Measurements from ENCODE around the gene CHSY1.

CHSY1 gene

DNA sequence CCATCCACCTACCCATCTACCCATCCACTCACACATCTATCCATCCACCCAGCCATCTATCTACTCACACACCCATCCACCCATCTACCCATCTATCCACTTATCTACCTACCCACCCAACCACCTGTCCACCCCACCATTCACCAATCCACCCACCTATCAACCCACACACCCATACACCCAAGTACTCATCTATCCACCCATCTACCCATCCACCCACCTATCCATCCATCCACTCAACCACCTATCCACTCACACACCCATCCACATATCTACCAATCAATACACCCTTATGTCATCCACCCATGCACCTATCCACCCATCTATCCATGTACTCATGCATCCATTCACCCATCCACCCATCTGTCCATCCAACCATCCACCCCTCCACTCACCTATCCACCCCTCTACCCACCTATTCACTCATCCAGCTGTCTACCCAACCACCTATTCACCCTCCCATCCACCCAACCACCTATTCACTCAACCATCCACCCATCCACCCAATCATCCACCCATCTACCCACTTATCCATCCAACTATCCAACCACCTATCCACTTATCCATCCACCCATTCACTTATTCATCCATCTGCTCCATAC, 109.8 kb downstream of the CHSY1 start:
- ChIA-PET CTCF (no interaction called here), POLR2A (no interaction called here)
- TF ChIP-seq FOXA1 (IDR thresholded peaks at IDR 0.05) (no peak), ARNT (IDR thresholded peaks at IDR 0.05) (no peak), SP1 (IDR thresholded peaks at IDR 0.05) (no peak)
- no peak for DNase-seq (ENCODE audit: extremely low spot score)

GRCh38 chr15:101140697-101141065, 111.2 kb downstream of the CHSY1 start:
- TF ChIP-seq FOXK2 (IDR thresholded peaks at IDR 0.05) (no peak), NFRKB (IDR thresholded peaks at IDR 0.05) (no peak), SP1 (IDR thresholded peaks at IDR 0.05) (no peak), FOXA1 (IDR thresholded peaks at IDR 0.05) (no peak), ZNF384 (IDR thresholded peaks at IDR 0.05) (no peak), ARNT (IDR thresholded peaks at IDR 0.05) (no peak), PKNOX1 (IDR thresholded peaks at IDR 0.05) (no peak), HDGF (IDR thresholded peaks at IDR 0.05; ENCODE audit: borderline replicate concordance) (no peak), L3MBTL2 (conservative IDR thresholded peaks at IDR 0.05) (no peak), FOXM1 (IDR thresholded peaks at IDR 0.05; ENCODE audit: borderline replicate concordance) (no peak), TARDBP (IDR thresholded peaks at IDR 0.05) (no peak), CTBP1 (IDR thresholded peaks at IDR 0.05; ENCODE audit: borderline replicate concordance) (no peak), SUZ12 (IDR thresholded peaks at IDR 0.05) (no peak), BHLHE40 (IDR thresholded peaks at IDR 0.05; ENCODE audit: borderline replicate concordance) (no peak), ELF4 (IDR thresholded peaks at IDR 0.05) (no peak), LEF1 (IDR thresholded peaks at IDR 0.05; ENCODE audit: borderline replicate concordance) (no peak)
- no peak for DNase-seq (ENCODE audit: extremely low spot score)
- CTCF ChIA-PET: interaction anchor here (1.1 kb wide), 1 partner anchor 13 kb away, joined by 3 read pairs; no protein-coding TSS in a partner anchor
- POLR2A ChIA-PET: no interaction called here

- ChIA-PET CTCF (interaction anchor here (1.1 kb wide), 1 partner anchor 13 kb away, joined by 3 read pairs; no protein-coding TSS in a partner anchor), POLR2A (no interaction called here)
- TF ChIP-seq FOXA1 (IDR thresholded peaks at IDR 0.05) (no peak), ZNF384 (IDR thresholded peaks at IDR 0.05) (no peak), TARDBP (IDR thresholded peaks at IDR 0.05) (no peak), SUZ12 (IDR thresholded peaks at IDR 0.05) (no peak), ARNT (IDR thresholded peaks at IDR 0.05) (no peak), BHLHE40 (IDR thresholded peaks at IDR 0.05; ENCODE audit: borderline replicate concordance) (no peak)
- DNase-seq (ENCODE audit: extremely low spot score): no peak
Measured at GRCh38 chr15:101139986-101140696, 111.7 kb downstream of the CHSY1 start.

DNA sequence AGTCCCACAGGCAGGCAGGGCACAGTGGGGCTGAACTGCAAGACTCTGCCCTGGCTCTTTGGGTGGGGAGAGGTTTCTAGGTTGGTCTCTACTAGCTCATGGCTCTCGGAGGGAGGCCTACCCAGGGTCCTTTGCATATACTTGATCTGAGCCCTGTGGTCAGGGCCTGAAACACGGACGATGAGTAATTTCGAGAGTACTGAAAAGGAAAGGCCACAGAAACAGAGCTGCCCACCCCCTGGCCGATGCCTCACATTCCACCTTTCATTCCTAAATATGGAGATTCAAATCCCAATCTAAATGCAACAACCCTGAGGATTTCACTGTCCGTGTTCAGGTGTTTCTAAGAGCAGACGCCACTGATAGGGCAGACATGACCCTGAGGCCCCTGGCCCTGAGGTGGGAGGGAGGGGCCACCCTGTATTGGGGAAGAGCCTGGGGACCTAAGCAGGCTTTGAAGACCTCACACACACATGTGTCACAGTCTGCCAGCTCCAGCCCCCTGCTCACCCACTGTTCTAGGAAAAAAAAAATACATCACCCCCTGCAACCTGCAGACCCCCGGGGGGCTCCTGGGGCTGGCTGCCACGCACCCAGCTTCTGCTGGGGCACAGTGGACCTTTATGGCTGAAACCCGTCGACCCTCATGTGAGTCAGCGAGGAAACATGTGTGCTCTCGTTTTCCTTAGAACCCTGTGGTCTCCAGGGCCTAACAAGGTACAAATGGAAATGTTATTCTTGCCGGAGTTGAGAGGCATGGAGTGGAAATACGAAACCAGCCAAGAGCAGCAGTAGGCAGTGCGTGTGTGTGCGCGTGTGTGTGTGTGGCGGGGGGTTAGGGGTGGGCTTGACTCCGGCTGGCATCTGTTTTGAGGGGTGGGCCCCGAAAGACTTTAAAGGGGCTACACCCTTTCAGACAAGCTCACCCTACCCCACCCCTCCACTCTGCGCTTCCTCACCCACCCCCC, 112.7 kb downstream of the CHSY1 start:
- POLR2A ChIA-PET: no interaction called here
- no peak for TF ChIP-seq NFRKB (IDR thresholded peaks at IDR 0.05)
- TF ChIP-seq FOXM1 (IDR thresholded peaks at IDR 0.05; ENCODE audit: borderline replicate concordance): no peak
- TF ChIP-seq SP1 (IDR thresholded peaks at IDR 0.05): no peak
- no peak for TF ChIP-seq ELF4 (IDR thresholded peaks at IDR 0.05)
- CTCF ChIA-PET: no interaction called here
- no peak for DNase-seq (ENCODE audit: extremely low spot score)

GRCh38 chr15:101138086-101138660, 113.7 kb downstream of the CHSY1 start:
- DNase-seq (ENCODE audit: extremely low spot score): no peak
- TF ChIP-seq CTBP1 (IDR thresholded peaks at IDR 0.05; ENCODE audit: borderline replicate concordance) (no peak), LEF1 (IDR thresholded peaks at IDR 0.05; ENCODE audit: borderline replicate concordance) (no peak), SUZ12 (IDR thresholded peaks at IDR 0.05) (no peak), L3MBTL2 (conservative IDR thresholded peaks at IDR 0.05) (no peak), TARDBP (IDR thresholded peaks at IDR 0.05) (no peak)
- ChIA-PET CTCF (no interaction called here), POLR2A (no interaction called here)

GRCh38 chr15:101137312-101137940, 114.4 kb downstream of the CHSY1 start:
- POLR2A ChIA-PET: no interaction called here
- TF ChIP-seq FOXK2 (IDR thresholded peaks at IDR 0.05) (no peak), ARNT (IDR thresholded peaks at IDR 0.05) (0 out of 2 replicates have a peak, but pooled peaks have one; percentile 18), SUZ12 (IDR thresholded peaks at IDR 0.05) (no peak), L3MBTL2 (conservative IDR thresholded peaks at IDR 0.05) (no peak), LEF1 (IDR thresholded peaks at IDR 0.05; ENCODE audit: borderline replicate concordance) (no peak), SP1 (IDR thresholded peaks at IDR 0.05) (no peak), FOXM1 (IDR thresholded peaks at IDR 0.05; ENCODE audit: borderline replicate concordance) (no peak)
- CTCF ChIA-PET: no interaction called here
- DNase-seq (ENCODE audit: extremely low spot score): no peak

Measured in HEK293T (cell line).